Stimulated activated CD8-positive, alpha-beta memory T cell treated with anti-CD3 and anti-CD28 coated beads, Interleukin-7, amount 100 ng/mL, for 1 hour (primary cell): ENCODE results near the gene SMAD3.
"Not testable (repeated sequence)": the region's sequence is repeated elsewhere in the genome, so short reads cannot be mapped to it uniquely, and the experiment has no call there.

Experiments
- DNase-seq, 2 donors: peaks; one replicate each; pipeline ENCODE4 v3.0.0-alpha.2; 2020; ENCODE audit warnings: low read depth in 2 of 2

SMAD3 gene

GRCh38 chr15:67063689-67064606 is 1.5 kb upstream of the SMAD3 start:
- no peak for DNase-seq

GRCh38 chr15:67064607-67065530 is 533 bp upstream of the SMAD3 start:
- DNase-seq = no peak

DNA sequence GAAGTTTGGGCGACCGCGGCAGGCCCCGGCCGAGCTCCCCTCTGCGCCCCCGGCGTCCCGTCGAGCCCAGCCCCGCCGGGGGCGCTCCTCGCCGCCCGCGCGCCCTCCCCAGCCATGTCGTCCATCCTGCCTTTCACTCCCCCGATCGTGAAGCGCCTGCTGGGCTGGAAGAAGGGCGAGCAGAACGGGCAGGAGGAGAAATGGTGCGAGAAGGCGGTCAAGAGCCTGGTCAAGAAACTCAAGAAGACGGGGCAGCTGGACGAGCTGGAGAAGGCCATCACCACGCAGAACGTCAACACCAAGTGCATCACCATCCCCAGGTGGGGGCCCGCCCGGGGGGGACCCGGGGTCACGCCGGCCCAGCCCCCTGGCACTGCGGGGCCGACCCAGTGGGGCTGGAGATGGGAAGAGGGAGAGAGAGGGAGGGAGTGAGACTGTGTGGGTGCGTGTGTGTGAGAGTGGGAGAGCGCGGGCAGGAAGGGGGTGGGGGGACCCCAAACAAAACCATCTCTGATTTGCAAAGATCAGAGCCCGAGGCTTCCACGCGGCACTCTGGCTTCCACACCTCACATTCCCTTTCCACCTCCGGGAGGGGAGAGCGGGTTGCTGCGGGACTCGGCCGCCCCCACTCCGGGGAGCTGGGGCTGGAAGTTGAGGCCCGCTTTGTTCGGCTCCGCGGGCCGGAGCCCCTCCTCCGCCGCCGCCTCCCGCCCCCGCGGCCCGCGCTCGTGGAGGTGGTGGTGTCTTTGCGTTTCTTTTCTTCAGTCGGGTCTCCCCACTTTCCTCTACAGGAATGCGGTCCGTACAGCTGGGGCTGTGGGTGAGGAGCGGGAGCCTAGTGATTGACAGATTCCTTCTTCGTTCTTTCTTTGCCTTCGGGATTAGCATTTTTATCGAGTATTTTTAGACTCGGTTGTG is 898 bp downstream of the SMAD3 start:
- DNase-seq = no peak

GRCh38 chr15:67066959-67067853 is 1.8 kb downstream of the SMAD3 start:
- no peak for DNase-seq

DNA sequence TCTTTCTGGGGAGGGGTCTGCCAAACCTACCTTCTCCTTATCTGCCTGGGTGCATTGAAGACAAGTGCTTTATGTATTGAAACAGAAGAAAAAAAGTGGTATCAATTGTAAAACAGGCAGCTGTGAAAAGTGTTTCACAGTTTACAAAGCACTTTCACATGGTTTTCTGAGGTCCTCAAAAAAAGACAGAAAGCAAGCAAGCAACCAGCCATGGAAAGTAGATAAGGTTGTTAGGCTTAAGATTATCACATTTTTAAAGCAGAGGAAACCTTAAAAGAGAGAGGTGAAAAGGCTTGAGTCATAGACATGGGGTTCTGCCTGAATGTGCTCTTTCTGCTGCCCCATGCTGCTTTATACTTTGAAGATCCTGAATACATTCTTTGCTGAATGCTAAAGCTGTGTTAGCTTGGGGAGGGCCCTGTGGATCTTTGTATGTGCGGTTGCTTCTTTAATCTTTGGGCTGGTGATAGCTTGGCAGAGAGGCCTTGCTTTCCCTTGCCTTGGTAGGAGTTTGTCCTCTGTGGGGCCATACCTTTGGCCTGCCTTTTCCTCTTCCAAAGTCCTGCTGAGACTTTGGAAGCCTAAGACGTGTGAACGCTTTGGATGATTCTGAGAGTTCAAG is 2.6 kb downstream of the SMAD3 start:
- no peak for DNase-seq

- no peak for DNase-seq
Measured at GRCh38 chr15:67068710-67069400, 3.5 kb downstream of the SMAD3 start.

DNA sequence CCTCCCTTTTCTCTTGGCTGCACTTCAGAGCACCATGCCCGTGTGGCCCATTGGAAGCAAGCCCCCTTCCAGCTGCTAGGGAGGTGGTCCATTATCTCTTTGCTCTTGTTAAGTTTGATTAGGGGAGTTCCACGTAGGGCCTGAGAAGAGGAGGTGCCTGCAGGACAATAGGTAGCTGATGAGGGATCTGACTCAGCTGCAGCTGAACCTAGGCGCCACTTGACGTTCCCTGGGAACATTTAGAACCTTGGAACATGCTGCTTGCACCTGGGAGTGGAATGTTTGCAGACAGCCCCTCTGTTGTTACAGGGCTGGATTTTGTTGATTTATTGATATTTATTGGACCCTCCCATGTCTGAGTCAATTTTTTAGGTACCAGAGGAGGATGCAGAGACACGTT is 4.7 kb downstream of the SMAD3 start:
- DNase-seq = no peak

- DNase-seq = no peak
Measured at GRCh38 chr15:67070892-67071664, 5.7 kb downstream of the SMAD3 start.

DNA sequence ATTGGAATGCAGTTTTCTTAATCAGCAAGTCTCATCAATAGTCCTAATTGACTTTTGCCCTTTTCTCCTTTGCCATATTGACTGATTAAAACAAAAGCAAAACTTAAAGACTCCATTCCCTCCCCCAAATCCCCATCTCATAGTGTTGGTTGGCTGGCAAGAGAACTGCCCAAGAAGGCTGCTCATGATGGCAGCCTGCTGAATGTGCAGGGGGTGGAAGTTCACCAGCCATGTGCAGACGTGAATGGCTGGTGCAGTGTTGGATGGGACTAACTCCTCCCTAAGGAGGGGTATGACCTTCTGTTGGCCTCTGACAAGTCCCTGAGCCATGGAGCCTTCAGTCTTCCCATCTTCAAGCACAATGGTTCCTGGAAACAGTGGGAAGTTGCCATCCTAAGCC is 7.0 kb downstream of the SMAD3 start:
- DNase-seq = no peak

DNA sequence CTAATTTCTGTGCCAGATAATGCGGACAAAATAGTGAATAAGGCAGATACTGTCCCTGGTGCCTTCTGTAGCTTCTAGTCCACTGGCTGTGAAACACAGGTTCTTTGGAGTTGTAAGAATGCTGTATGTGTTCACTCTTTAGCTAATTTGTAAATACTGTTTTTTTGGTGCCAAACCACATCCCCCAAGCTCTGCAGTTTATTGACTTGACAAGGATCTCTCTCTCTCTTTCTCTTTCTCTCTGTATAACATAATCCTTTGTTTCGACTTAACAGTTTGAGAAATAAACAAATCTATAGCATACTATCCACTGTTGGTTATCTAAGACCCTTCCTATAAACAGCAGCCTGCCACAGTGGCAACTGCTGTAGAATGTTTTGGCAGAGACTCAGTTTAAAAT is 7.6 kb downstream of the SMAD3 start:
- no peak for DNase-seq

DNA sequence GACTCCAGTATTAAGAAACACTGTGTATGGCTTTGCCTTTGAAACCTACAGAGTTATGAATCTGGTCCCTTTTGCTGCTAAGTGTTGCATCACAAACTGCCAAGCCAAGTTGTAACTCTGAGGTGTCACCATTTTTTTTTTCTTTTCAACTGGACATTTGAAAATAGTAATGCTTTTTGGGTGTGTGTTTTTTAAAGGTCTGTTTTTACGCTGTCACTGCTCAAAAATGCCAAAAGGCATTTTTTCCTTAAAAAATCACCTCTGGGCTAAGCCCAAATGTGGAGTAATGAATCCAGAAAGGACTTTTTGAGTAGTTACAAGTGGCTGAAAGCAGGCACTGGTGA is 9.5 kb downstream of the SMAD3 start:
- DNase-seq = no peak

DNA sequence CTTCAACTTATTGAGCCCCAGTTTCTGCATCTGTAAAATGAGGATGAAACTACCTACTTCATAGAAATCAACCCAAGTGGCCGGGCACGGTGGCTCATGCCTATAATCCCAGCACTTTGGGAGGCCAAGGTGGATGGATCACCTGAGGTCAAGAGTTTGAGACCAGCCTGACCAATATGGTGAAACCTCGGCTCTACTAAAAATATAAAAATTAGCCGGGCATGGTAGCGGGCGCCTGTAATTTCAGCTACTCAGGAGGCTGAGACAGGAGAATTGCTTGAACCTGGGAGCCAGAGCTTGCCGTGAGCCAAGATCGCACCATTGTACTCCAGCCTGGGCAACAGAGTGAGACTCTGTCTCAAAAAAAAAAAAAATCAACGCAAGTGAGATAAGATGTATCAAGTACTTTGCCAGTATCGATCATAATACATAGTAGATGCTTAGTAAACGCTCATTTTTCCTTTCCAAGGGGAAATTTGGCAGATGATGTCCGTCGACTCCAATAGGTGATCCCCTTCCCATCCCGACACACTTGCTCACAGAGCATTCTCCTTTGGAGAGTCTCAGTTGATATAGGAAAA is 10.2 kb downstream of the SMAD3 start:
- not testable (repeated sequence) for DNase-seq

DNA sequence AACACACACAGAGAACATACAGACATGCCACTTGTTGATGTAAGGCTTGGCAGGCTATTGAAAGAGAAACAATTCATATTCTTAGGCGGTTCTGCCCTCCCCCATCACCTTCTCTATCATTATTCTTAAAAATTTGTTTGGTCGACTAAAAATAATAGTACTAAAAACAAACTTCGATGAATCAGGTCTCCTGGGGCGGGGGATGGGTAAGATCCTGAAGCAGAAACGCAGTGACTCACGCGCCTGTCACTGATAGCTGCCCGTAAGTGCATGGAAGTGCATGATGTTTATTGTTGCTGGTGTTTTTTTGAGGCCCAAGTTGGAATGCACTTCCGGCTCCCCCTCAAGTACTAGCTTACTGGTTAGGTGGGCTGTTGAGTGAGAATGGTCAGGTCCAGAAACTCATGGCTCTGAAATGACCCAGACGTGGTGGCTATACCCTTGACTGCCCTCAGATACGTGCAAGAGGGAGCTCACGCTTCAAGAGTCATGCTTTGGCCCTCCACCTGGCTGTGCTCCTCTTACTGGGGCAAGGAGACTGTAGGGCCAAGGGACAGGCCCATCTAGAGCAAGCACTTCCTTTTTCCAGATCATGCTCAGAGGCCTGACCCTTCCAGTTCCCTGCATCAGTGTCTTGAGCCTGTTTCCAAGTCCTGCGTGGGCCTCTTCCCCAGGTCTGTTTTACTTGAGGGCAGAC is 10.9 kb downstream of the SMAD3 start:
- no peak for DNase-seq

GRCh38 chr15:67077641-67078215 is 12.3 kb downstream of the SMAD3 start:
- no peak for DNase-seq

DNA sequence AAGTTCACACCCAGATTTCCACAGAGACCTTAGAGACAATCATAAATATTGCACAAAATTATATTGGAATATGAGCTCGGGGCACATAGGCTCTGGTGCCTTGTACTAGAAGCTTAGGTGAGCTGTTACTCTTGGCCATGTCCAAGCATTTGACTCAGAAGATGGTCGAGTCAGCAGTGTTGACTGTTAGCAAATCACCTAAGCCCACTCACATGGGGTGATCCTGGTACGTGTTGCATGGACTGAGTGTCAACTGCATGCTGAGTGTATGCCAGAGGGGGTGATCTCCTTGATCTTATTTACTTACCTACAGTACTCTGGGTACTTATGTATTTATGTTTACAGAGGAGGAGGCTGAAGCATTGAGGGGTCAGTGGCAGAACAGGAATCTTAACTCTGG is 14.0 kb downstream of the SMAD3 start:
- DNase-seq = no peak

DNA sequence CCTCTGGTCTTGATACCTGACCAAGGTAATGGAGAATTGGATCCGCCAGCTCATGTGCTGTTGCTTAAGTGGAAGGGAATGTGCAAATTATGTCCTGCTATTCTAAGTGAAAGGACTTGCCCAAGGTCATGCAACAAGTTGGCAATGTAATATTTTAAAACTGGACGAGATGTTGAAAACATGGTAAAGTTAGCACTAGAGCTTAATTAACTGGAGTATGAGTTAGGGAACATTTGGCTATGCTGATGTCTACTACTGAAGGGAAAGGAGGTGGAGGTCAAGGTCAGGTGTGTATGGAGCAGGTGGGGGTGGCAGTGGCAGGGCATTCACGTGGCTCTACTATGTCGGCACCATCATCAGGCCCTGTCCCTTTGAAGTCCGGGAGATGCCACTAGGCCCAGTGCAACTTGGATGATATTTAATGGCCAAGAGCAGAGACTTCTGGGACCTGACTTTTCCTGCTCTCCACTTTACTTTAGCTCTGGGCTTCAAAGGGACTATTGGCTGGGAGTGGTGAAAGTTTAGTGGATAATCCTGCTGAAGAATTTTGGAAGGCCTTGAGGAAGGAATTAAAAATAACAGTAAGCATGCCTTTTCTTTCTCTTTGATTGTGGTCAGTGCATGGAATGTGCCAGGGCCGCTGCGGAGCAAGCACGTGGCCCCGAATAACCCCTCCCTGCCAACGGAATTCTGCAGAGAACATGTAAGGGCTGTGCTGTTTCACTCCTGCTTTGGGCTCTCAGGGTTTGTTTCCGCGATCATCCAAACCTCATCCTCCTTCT is 14.9 kb downstream of the SMAD3 start:
- DNase-seq = no peak
